Activated T-helper 1 cell treated with anti-CD3 and anti-CD28 coated beads, Interleukin-2, amount 50 U/mL, for 16 hours (primary cell): Measurements from ENCODE around the gene JMJD4.
"Not testable (repeated sequence)": the region's sequence is repeated elsewhere in the genome, so short reads cannot be mapped to it uniquely, and the experiment has no call there.

Source experiments
- DNase-seq, 2 donors: peaks; one replicate each; pipeline ENCODE4 v3.0.0-alpha.2; 2020; ENCODE audit warnings: low read depth in 1 of 2, low spot score in 1 of 2

The JMJD4 gene

DNA sequence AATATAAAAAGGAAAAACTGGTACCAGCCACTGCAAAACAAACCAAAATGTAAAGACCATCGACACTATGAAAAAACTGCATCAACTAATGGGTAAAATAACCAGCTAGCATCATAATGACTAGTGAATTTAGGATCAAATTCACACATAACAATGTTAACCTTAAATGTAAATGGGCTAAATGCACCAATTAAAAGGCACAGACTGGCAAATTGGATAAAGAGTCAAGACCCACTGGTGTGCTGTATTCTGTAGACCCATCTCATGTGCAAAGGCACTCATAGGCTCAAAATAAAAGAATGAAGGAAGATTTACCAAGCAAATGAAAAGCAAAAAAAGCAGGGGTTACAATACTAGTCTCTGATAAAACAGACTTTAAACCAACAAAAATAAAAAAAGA is 33.5 kb downstream of the JMJD4 start:
- not testable (repeated sequence) for DNase-seq

DNA sequence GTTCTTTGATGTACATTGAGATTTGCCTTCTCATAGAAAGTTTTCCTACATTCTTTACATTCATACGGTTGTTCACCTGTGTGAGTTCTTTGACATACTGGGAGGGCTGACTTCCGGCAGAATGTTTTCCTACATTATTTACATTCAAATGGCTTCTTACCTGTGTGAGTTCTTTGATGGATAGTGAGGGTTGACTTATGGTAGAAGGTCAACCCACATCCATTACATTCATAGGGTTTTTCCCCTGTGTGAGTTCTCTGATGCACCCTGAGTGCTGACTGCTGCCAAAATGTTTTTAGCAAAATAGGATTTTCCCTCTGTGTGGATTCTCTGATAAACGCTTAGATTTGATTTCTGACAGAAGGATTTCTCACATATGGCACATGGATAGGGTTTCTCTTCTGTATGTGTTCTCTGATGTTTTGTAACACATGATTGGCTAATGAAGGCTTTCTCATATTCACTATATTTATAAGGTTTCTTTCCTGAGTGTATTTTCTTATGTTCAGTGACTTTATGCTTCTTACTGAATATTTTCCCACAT is 37.7 kb downstream of the JMJD4 start:
- DNase-seq = no peak

DNA sequence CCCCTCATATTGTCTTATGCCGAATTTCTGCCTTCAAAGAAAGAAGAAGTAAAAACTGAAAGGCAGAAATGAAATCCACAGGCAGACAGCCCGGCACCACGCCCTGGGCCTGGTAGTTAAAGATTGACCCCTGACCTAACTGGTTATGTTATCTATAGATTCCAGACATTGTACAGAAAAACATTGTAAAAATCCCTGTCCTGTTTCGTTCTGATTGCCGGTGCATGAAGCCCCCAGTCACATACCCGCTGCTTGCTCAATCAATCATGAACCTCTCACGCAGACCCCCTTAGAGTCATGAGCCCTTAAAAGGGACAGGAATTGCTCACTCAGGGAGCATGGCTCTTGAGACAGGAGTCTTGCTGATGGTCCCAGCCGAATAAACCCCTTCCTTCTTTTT is 49.3 kb downstream of the JMJD4 start:
- no peak for DNase-seq
